Lower leg skin (tissue), 3 donors: Measurements from ENCODE around the gene KCNT1.

Experiments
- CTCF ChIP-seq, 3 donors: fragments of 450-650 bp; IDR thresholded peaks; one replicate each; pipeline ENCODE4 v1.5.1; 2016; ENCODE audit warnings: antibody characterized with exemption in 3 of 3, mild to moderate bottlenecking in 3 of 3, moderate library complexity in 2 of 3
- POLR2A ChIP-seq, 2 donors: fragments of 450-650 bp; IDR thresholded peaks; one replicate each; pipeline ENCODE4 v1.6.1; 2016 to 2017; ENCODE audit warnings: antibody characterized with exemption in 2 of 2, mild to moderate bottlenecking in 1 of 2, moderate library complexity in 1 of 2

DNA sequence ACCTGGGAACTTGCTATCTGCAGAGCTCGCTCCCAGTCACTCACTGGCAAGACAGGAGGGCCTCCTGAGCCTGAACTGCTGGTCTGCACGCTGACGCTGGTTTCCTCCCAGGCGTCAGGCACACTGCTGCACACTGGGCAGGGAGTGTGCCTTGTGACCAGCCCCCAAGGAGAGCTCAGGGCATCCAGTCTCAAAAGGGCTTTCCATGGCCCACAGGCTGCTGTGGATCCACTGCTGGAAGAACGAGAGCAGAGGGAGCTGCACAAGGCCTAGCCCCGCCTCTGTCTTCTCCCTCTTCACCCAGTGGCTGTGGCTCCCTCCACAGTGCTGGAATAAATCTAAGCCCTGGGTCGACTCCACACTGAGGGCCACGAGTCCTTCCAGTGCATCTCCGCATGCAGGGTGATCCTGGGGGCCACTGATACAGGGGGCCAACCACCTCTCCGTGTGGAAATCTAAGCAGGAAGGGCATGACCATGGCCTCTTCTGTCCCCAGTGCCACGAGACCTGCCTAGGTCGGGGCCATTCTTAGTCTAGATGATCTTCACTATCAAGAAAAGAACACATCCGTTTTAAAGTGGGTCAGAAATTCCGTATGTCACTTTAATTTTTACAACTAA, 111.8 kb downstream of the KCNT1 start:
- no peak for TF ChIP-seq CTCF (IDR thresholded peaks at IDR 0.05)
- no peak for TF ChIP-seq POLR2A (IDR thresholded peaks at IDR 0.05)
